ENCODE data around the gene RESP18.

Gene RESP18

DNA sequence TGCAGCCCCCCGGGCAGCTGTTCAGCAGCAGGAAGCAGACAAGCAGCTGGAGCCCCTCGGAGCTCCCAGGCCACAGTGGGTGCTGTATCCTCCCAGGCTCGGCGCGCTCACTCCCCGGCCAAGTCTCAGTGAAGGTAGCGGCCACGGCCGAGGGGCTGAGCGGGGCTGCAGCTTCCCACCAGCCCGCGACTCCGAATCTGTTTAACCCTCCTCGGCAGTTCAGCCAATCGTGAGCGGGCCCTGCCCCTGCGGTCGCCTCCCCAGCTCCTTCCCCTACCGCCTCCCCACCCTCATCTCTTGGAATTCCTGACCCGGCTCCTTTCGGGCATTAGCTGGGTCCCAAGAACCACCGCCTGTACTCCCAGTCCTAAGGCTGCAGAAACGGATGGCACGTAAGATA is at the start of gene RESP18:
Gene RESP18 (minus strand): TSS at position 203 of the 400 bp plus-strand sequence.
- ChIA-PET POLR2A (no interaction called here), CTCF (interaction anchor here (0.9 kb wide), 1 partner anchor 133 kb away, joined by 3 read pairs; no protein-coding TSS in a partner anchor)
- TF ChIP-seq, protein P1, sequence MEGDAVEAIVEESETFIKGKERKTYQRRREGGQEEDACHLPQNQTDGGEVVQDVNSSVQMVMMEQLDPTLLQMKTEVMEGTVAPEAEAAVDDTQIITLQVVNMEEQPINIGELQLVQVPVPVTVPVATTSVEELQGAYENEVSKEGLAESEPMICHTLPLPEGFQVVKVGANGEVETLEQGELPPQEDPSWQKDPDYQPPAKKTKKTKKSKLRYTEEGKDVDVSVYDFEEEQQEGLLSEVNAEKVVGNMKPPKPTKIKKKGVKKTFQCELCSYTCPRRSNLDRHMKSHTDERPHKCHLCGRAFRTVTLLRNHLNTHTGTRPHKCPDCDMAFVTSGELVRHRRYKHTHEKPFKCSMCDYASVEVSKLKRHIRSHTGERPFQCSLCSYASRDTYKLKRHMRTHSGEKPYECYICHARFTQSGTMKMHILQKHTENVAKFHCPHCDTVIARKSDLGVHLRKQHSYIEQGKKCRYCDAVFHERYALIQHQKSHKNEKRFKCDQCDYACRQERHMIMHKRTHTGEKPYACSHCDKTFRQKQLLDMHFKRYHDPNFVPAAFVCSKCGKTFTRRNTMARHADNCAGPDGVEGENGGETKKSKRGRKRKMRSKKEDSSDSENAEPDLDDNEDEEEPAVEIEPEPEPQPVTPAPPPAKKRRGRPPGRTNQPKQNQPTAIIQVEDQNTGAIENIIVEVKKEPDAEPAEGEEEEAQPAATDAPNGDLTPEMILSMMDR (IDR thresholded peaks at IDR 0.05; ENCODE audit: control extremely low read depth, extremely low read depth, low read depth, missing control alignments): no peak
- no peak for DNase-seq (ENCODE audit: extremely low spot score)

DNA sequence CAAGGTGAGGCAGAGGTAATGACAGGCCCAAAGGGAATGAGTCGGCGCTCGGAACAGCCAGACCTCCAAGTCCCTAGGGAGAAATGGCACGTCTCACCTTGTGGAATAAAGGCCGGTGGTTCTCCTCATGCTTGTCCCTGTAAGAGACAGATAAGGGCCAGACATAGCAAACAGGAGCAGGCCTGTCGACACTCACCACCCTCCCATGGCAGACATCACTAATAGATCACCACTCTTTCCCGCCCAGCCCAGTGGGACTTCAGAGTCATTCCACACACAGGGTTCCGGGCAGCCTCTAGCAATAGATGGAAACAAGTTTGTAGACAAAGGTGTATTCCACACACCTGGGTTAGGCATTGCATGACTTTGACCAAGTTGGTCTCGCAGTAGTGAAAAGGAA is 48.9 kb upstream of the RESP18 start:
- POLR2A ChIA-PET: no interaction called here
- TF ChIP-seq, protein P1 (IDR thresholded peaks at IDR 0.05; ENCODE audit: control extremely low read depth, extremely low read depth, low read depth, missing control alignments): no peak
- CTCF ChIA-PET: no interaction called here
- DNase-seq (ENCODE audit: extremely low spot score): no peak

DNA sequence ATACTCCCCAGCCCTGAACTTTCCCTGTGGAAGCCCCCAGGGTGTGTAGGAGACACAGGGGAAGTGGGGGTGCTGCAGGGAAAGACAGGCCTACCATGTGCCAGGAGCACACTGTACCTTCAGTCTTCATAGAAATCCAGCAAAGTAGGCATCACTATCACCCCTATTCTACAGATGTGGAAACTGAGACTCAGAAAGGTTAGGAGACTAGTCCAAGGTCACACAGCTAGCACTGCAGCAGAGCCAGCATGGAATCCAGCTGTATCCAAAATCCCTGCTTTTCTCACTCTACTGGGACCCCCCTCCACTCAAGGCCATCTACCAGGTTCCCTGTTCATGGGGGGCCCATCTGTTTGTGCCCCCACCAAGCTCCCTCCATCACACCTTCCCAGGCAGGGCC is 48.4 kb upstream of the RESP18 start:
- no peak for DNase-seq (ENCODE audit: extremely low spot score)
- POLR2A ChIA-PET: interaction anchor here (0.5 kb wide), 1 partner anchor 128 kb away, joined by 3 read pairs; the partner anchor contains the start of gene TUBA4B
- CTCF ChIA-PET: no interaction called here
- TF ChIP-seq, protein P1 (IDR thresholded peaks at IDR 0.05; ENCODE audit: control extremely low read depth, extremely low read depth, low read depth, missing control alignments): no peak

DNA sequence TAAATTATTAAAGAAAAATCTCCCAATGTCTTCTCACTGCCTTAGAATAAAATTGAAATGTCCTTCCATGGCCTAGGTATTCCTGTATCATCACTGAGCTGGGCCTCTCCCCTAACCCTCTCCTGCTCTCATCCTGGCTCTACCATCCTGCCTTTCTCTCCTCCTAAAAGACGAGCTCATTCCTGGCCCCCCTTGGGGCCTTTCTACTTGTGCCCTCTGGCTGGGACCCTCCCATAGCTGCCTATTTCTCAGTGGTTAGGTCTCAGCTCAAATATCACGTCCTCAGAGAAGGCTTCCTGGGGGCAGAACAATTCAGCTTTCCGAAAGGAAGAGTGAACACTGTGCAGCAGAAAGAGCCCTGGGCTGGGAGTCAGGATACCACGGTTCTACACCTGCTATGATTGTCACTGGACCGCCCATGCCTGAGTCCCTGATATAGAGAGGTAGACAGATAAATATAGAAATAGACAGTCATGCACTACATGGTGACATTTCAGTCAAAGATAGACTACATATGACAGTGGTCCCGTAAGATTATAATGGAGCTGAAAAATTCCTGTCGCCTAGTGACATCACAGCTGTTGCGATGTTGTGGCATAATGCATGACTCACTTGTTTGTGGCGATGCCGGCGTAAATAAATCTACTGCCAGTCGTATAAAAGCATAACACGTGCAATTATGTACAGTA is 45.8 kb upstream of the RESP18 start:
- POLR2A ChIA-PET: interaction anchor here (1.5 kb wide), 1 partner anchor 9 kb away, joined by 3 read pairs; the partner anchor contains the start of gene DNPEP
- CTCF ChIA-PET: interaction anchor here (0.9 to 1.8 kb wide), 4 partner anchors 14 to 80 kb away, joined by 3 to 5 read pairs (median 3); no protein-coding TSS in a partner anchor
- DNase-seq (ENCODE audit: extremely low spot score): no peak
- TF ChIP-seq, protein P1 (IDR thresholded peaks at IDR 0.05; ENCODE audit: control extremely low read depth, extremely low read depth, low read depth, missing control alignments): no peak

DNA sequence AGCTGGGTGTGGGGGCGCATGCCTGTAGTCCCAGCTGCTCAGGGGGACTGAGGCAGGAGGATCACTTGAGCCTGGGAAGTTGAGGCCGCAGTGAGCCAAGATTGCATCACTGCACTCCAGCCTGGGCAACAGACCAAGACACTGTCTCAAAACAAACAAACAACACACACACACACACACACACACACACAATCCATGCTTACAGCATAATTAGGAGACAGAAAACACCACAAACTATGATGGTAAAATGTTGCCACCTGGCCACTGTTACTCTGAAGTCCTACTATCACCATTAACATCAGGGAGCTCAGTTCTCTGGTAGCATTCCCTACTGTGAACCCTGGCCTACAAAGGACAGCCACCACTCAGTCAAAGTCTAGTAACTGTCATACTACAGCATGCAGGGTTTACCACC is 36.9 kb upstream of the RESP18 start:
- TF ChIP-seq, protein P1 (IDR thresholded peaks at IDR 0.05; ENCODE audit: control extremely low read depth, extremely low read depth, low read depth, missing control alignments): no peak
- no peak for DNase-seq (ENCODE audit: extremely low spot score)
- CTCF ChIA-PET: interaction anchor here (1.3 to 1.4 kb wide), 3 partner anchors 17 to 389 kb away, joined by 3 to 5 read pairs (median 3); no protein-coding TSS in a partner anchor
- POLR2A ChIA-PET: no interaction called here

DNA sequence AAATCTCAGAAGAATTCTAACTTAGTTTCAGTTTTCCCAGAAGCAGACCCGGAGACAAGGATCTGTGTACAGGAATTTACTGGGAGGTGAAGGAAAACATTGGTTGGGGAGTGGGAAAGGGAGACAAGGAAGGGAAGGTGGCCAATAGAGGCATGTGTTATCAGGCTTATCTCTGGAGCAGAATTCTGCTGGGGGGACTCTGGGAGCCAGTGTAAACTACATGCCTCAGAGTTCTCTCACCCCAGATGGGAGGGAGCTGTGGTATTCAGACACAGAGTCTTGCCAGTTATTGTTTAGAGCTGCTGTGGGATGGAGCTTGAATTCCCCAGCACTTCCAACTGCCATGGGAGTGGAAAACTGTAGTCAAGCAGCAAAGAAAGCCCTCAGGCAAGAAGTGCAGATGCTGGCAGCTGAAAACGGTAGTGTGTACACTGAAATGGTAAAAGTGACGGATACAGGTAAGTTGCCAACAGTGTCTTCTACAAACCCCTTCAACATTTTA is 36.2 kb upstream of the RESP18 start:
- DNase-seq (ENCODE audit: extremely low spot score): no peak
- CTCF ChIA-PET: interaction anchor here (1.3 to 1.4 kb wide), 3 partner anchors 17 to 389 kb away, joined by 3 to 5 read pairs (median 3); no protein-coding TSS in a partner anchor
- TF ChIP-seq, protein P1 (IDR thresholded peaks at IDR 0.05; ENCODE audit: control extremely low read depth, extremely low read depth, low read depth, missing control alignments): no peak
- POLR2A ChIA-PET: no interaction called here

All from GM10248 (cell line).